GM19455 (cell line): ENCODE data around the gene UCHL1.
A peak's percentile ranks its signal among the peaks of the same experiment; 100 is the strongest.
"Not testable (repeated sequence)": the region's sequence is repeated elsewhere in the genome, so short reads cannot be mapped to it uniquely, and the experiment has no call there.

Experiments
- ATAC-seq: cut with Tn5 transposase; IDR thresholded peaks from one replicate; pipeline ENCODE4 v1.9.1; 2021; ENCODE audit not compliant: unreplicated experiment

Gene UCHL1

GRCh38 chr4:41236032-41236431, 20.7 kb upstream of the UCHL1 start:
- ATAC-seq = no peak

GRCh38 chr4:41236508-41236907, 20.2 kb upstream of the UCHL1 start:
- no peak for ATAC-seq

DNA sequence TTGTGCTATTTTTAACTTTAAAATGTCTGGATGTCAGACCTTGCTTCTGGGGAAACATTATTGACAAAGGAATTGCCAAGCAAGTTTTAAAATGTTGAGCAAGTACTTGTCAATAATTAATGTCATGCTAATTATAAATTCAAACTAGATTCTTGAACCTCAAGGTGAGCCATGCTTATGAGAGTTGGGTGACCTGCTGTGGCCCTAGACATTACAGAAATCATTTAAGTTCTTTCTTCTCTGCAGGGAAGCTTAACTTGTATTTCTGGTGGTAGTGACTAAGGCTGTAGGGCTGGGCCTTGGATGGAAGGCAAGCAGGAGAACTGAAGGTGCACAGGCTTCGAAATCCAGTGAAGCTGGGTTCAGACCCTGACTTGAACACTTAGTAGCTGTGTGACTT, 14.8 kb upstream of the UCHL1 start:
- ATAC-seq = no peak

DNA sequence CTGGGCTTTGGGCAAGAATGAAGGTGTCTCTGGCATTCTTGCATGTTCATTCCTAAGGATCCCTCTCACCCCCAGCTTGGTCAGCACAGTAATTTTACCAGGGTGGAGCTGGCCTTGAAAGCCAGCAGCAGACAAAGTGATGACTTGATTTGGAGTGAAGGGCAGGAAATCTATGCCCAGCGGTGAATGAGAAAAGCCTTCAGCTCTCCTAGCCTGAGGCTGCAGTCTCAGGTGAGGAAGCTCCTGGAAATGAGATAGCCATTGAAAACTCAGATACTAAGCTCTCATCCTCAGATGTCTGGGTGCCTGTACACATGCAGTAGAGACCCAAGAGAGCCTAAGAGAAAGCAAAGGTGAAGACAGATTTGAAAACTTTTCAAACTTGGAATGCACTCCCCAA, 10.7 kb upstream of the UCHL1 start:
- no peak for ATAC-seq

DNA sequence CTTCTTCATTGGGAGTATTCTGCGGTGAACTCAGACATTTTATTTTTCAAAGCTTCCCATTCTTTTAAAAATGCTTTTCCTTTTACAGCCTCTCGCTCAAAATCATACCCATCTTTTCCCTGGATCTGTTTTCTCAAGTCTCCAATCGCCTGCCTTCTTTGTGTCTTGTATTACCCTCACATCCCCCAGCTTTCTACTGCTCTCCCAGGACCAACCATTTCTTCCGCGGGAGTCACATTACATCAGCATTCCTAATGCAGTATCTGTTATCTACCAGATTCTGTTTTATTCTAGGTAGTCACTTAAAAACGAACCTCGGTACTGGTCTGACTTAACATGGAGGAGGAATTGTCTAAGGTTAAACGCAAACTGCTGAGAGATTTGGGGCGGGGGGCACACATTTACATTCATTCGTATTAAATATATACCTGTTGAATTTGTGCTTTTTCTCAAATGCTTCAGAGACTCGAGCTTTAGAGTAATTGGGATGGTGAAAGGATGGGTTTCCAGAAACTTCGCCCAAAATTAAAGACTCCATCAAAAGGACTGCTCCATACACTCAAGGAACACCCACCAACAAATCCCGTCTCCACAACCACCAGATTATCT, 493 bp upstream of the UCHL1 start:
- no peak for ATAC-seq

DNA sequence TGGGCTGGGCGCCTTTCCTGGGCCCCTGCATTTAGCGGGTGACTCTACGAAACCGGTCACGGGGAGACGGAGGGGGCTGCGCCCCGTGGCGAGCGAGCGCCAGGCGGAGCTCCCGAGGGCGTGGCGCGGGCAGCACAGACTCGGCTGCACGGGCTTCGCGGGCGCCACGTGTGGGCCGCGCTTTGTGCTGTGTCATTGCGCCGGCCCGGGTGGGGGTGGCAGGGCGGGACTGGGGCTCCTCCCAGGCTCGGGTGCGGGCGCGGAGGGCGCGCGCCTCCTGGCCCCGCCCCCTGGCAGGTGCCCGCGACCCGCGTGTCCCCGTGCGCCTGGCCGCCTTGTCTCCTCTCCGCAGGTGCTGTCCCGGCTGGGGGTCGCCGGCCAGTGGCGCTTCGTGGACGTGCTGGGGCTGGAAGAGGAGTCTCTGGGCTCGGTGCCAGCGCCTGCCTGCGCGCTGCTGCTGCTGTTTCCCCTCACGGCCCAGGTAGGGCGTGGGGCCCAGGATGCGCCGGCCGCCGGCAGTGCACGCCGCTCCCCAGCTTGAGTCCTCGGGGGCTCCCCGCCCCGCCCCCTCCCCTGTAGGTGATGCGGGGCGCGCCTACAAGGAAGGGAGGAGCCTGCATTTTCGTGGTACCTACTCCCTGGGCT, 651 bp downstream of the UCHL1 start:
- peak; percentile 70 for ATAC-seq

- no peak for ATAC-seq
These were observed 1.2 kb downstream of the UCHL1 start for GRCh38 chr4:41257906-41258305.

DNA sequence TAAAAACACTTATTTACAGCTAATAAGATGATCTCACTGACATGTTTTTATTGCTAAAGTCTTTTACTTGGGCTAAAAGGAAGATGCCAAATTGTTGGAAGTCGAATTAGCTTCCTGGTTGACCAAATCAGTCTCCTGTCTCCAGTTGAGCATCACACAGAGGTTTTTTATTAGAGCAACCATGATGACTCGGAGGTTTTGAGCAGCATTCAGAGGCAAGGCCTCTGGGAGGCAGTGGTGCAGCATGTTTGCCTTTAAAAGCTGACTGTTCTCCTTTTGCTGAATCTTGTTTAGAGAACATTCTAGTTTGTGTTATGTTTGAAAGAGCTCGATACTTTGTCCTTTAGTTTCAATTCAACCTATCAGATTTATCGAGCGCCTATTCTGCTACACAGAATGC, 2.1 kb downstream of the UCHL1 start:
- ATAC-seq = no peak

DNA sequence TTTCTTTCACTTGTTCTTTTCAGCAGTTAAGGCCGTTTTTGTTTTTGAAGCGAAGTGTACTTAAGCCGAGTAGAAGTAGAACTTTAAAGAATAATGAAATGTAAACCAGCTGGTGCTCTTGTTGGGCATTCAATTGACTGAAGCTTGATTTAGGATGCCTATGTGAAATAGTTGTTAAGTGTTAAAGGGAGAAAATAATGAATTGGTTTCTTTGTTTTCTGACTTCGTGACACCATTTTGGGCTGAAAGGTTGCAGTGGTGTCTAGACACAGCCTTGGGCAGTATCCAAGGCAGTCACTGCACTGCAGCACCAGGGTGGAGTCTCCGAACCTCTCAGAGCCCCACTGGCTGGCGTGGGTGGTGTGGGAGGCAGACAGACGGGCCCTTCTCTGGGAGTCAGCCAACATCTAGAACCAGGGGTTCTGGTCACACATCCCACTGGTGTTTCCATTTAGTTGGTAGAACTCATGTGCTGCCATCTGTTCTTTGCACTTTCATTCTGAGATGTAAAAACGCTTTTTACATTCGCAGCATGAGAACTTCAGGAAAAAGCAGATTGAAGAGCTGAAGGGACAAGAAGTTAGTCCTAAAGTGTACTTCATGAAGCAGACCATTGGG, 3.5 kb downstream of the UCHL1 start:
- ATAC-seq = no peak

GRCh38 chr4:41262198-41262597, 5.5 kb downstream of the UCHL1 start:
- ATAC-seq = no peak

DNA sequence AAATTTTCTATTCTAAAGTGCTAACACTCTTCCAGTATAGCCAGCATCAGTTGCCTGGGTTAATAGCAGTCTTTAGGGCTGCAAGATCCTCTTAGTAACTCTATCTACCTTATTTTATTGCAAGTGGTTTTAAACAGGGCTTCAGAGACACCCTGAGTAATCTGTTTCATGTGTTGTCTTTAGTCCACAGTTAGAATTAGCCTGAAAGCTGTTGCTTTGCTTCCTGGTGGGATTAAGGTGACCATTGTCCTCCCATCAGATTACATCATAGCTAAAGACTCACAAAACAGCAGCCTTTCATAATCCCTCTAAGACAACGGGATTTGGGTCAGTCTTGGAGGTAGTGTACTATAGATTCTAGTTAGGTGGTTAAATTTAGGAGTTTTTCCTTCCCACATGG, 7.5 kb downstream of the UCHL1 start:
- ATAC-seq = no peak

GRCh38 chr4:41267997-41268396, 11.3 kb downstream of the UCHL1 start:
- no peak for ATAC-seq

- no peak for ATAC-seq
These were observed 12.2 kb downstream of the UCHL1 start for GRCh38 chr4:41268721-41269517.

DNA sequence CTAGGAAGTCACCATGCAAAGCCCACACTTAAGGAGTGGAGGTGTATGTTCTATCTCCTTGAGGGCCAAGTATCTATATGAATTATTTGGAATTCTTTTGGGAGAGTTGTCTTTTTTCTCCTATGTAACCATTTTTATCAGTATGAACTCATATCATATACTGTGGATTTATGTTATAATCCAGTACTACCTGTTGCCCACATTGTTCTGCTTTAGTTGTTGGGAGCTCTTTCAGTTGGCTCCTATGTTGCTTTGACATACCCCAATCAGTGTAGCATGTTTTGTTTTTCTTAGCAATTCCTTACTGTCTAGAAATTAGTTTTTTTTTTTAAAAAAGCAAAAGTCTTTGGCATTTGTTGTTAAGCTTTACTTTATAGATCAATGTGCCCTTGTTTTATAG, 13.0 kb downstream of the UCHL1 start:
- ATAC-seq = no peak

DNA sequence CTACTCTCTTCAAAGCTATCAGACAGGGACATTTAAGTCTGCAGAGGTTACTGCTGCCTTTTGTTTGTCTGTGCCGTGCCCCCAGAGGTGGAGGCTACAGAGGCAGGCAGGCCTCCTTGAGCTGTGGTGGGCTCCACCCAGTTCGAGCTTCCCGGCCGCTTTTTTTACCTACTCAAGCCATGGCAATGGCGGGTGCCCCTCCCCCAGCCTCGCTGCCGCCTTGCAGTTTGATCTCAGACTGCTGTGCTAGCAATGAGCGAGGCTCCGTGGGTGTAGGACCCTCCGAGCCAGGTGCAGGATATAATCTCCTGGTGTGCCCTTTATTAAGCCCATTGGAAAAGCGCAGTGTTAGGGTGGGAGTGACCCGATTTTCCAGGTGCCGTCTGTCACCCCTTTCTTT, 19.2 kb downstream of the UCHL1 start:
- ATAC-seq = not testable (repeated sequence)

GRCh38 chr4:41280010-41280409, 23.3 kb downstream of the UCHL1 start:
- ATAC-seq = no peak

DNA sequence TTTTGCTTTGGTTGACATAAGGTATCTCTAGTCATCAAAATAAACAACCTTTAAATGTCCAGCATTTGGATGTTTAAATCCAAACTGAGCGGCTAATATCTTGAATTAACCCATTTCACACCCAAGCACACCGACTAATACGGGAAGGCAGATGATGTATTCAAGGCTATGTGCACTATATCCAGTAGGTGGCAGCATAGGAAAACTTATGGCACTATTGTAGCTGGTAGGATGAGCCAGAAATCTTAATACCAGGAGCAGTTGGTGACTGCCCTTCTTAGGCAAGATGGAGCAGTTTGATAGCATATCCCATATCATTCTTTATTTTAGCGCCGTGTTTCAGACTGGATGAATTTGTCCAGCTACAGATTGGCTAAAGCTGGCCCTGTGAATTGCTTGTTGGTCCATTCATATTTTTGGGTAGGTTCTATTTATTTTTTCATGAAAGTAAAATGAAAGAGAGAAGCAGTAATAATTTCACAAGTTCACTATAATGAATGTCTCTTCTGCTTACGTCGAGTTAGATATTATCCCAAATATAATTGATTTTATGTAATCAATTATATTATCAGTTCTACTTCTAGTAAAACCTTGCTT, 24.4 kb downstream of the UCHL1 start:
- peak; percentile 97 for ATAC-seq

- no peak for ATAC-seq
These were observed 25.6 kb downstream of the UCHL1 start for GRCh38 chr4:41282366-41282765.

GRCh38 chr4:41285202-41285863, 28.6 kb downstream of the UCHL1 start:
- ATAC-seq = no peak

DNA sequence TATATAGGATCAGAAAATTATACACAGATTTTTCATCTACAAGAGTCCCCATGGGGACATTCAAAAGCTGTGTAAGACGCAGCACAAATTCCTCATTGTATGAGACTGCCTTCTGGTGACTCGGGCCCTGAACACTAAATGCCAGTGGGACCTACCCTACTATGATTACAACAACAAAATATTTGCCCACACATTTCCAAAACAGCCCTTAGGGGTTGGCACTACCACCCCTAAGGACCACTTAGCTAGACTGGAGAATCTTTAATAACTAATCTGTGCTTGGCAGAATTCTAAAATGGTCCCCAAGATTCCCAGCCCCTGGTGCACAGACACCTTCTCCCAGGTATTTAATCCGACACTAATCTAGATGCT, 29.1 kb downstream of the UCHL1 start:
- no peak for ATAC-seq

- no peak for ATAC-seq
These were observed 30.3 kb downstream of the UCHL1 start for GRCh38 chr4:41287005-41287404.
